ENCODE results near the gene KIFC1. TPM values are rescaled to one million over a fixed set of nuclear protein-coding genes. Genes with fewer than 3 reads are reported as not detected.
"Not testable (repeated sequence)": the region's sequence is repeated elsewhere in the genome, so short reads cannot be mapped to it uniquely, and the experiment has no call there.

Gene KIFC1
- total RNA-seq, 1 donor from 2014 or later: 31.3 TPM

DNA sequence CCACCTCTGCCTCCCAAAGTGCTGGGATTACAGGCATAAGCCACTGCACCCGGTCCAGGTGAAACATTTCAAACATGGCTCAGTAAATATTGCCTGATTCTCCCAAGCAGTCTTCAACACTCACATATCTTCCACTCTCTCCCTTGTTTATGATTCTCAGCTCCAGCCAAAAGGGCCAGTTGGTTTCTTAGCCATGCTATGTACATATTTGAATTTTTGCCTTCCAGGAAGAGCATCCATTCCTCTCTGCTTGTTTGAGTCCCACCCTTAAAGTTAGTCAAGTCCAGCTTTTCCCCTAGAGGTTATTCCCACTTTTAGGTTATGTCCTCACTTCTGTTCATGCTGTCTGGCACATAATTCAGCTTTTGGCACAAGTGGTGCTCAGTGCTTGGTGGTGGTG lies 5.9 kb downstream of the KIFC1 start:
- no peak overlapping the region for H3K4me3 Mint-ChIP-seq
- peaks cover 4% of the 10 kb centered on the region for H3K36me3 Mint-ChIP-seq
- no peak for DNase-seq (ENCODE audit: low spot score in 2 of 2, unreplicated experiment in 2 of 2)
- TF ChIP-seq, protein P1, sequence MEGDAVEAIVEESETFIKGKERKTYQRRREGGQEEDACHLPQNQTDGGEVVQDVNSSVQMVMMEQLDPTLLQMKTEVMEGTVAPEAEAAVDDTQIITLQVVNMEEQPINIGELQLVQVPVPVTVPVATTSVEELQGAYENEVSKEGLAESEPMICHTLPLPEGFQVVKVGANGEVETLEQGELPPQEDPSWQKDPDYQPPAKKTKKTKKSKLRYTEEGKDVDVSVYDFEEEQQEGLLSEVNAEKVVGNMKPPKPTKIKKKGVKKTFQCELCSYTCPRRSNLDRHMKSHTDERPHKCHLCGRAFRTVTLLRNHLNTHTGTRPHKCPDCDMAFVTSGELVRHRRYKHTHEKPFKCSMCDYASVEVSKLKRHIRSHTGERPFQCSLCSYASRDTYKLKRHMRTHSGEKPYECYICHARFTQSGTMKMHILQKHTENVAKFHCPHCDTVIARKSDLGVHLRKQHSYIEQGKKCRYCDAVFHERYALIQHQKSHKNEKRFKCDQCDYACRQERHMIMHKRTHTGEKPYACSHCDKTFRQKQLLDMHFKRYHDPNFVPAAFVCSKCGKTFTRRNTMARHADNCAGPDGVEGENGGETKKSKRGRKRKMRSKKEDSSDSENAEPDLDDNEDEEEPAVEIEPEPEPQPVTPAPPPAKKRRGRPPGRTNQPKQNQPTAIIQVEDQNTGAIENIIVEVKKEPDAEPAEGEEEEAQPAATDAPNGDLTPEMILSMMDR (IDR thresholded peaks at IDR 0.05; ENCODE audit: unreplicated experiment): no peak
- peaks cover 20% of the 10 kb centered on the region for H3K4me1 Mint-ChIP-seq
- H3K27me3 Mint-ChIP-seq (ENCODE audit: low read depth): no peaks in the 10 kb centered on the region
- H3K9me3 Mint-ChIP-seq: no peaks in the 10 kb centered on the region
- H3K27ac Mint-ChIP-seq: no peak overlapping the region

- not testable (repeated sequence) for H3K27ac Mint-ChIP-seq; H3K36me3 Mint-ChIP-seq; H3K27me3 Mint-ChIP-seq (ENCODE audit: low read depth); H3K4me3 Mint-ChIP-seq; H3K9me3 Mint-ChIP-seq; DNase-seq (ENCODE audit: low spot score in 2 of 2, unreplicated experiment in 2 of 2)
- H3K4me1 Mint-ChIP-seq: peaks cover 13% of the 10 kb centered on the region
These were observed 7.0 kb downstream of the KIFC1 start for GRCh38 chr6:33398601-33399000.

DNA sequence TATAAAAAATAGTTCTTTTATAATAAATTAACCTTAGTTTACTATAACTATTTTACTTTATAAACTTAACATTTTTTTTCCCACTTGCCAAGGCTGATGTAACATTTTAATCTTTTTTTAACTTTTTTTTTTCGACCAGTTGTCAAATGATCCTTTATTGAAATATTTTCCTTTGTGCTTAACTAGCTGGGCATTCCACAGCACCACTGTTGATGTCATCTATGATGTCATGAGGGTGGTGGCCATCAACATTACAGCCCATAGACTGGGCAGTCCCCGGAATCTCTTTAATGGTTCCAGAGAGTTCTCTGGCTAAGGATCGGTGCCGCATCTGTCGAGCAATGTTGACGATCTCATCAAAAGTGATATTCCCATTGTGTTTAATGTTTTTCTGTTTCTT lies 8.3 kb downstream of the KIFC1 start:
- H3K4me3 Mint-ChIP-seq; DNase-seq (ENCODE audit: low spot score in 2 of 2, unreplicated experiment in 2 of 2); H3K4me1 Mint-ChIP-seq; H3K27me3 Mint-ChIP-seq (ENCODE audit: low read depth); H3K27ac Mint-ChIP-seq; H3K9me3 Mint-ChIP-seq: not testable (repeated sequence)
- H3K36me3 Mint-ChIP-seq: peaks cover 13% of the 10 kb centered on the region

DNA sequence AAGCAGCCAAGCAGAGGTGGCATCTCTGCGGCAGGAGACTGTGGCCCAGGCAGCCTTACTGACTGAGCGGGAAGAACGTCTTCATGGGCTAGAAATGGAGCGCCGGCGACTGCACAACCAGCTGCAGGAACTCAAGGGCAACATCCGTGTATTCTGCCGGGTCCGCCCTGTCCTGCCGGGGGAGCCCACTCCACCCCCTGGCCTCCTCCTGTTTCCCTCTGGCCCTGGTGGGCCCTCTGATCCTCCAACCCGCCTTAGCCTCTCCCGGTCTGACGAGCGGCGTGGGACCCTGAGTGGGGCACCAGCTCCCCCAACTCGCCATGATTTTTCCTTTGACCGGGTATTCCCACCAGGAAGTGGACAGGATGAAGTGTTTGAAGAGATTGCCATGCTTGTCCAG lies 13.3 kb downstream of the KIFC1 start:
- Mint-ChIP-seq H3K9me3 (no peaks in the 10 kb centered on the region), H3K4me1 (peaks cover 4% of the 10 kb centered on the region), H3K27ac (no peak overlapping the region), H3K36me3 (peaks cover 12% of the 10 kb centered on the region), H3K27me3 (ENCODE audit: low read depth) (no peaks in the 10 kb centered on the region), H3K4me3 (no peak overlapping the region)
- no peak for DNase-seq (ENCODE audit: low spot score in 2 of 2, unreplicated experiment in 2 of 2)
- TF ChIP-seq, protein P1 (IDR thresholded peaks at IDR 0.05; ENCODE audit: unreplicated experiment): no peak

DNA sequence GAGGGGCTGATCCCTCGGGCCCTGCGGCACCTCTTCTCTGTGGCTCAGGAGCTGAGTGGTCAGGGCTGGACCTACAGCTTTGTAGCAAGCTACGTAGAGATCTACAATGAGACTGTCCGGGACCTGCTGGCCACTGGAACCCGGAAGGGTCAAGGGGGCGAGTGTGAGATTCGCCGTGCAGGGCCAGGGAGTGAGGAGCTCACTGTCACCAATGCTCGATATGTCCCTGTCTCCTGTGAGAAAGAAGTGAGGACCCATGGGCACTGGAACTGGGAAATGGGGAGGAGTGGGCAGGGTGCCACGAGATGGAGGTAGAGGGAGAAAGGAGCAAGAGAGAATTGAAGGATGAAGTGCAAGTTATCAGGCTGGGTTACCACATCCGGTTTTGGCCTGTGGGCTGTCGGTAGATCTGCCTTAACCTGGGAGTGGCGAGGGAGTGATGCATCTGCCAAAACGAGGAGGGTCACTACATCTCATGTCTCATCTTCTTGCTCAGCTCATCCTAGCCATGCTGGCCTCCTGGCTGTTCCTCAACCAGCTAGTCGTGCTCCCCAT lies 13.8 kb downstream of the KIFC1 start:
- TF ChIP-seq, protein P1 (IDR thresholded peaks at IDR 0.05; ENCODE audit: unreplicated experiment): no peak
- Mint-ChIP-seq H3K27me3 (ENCODE audit: low read depth) (no peaks in the 10 kb centered on the region), H3K36me3 (peaks cover 9% of the 10 kb centered on the region), H3K9me3 (no peaks in the 10 kb centered on the region), H3K4me3 (no peak overlapping the region), H3K27ac (no peak overlapping the region), H3K4me1 (peaks cover 6% of the 10 kb centered on the region)
- no peak for DNase-seq (ENCODE audit: low spot score in 2 of 2, unreplicated experiment in 2 of 2)

GRCh38 chr6:33406126-33406525 lies 14.5 kb downstream of the KIFC1 start:
- H3K36me3 Mint-ChIP-seq: peaks cover 9% of the 10 kb centered on the region
- no peak overlapping the region for H3K27ac Mint-ChIP-seq
- H3K4me1 Mint-ChIP-seq: peaks cover 6% of the 10 kb centered on the region
- no peaks in the 10 kb centered on the region for H3K27me3 Mint-ChIP-seq (ENCODE audit: low read depth)
- TF ChIP-seq, protein P1 (IDR thresholded peaks at IDR 0.05; ENCODE audit: unreplicated experiment): no peak
- H3K9me3 Mint-ChIP-seq: no peaks in the 10 kb centered on the region
- no peak for DNase-seq (ENCODE audit: low spot score in 2 of 2, unreplicated experiment in 2 of 2)
- H3K4me3 Mint-ChIP-seq: no peak overlapping the region
